ENCODE results near the gene WRAP73.
A peak's percentile ranks its signal among the peaks of the same experiment; 100 is the strongest.

WRAP73 gene

GRCh38 chr1:3609016-3609768 is 40.7 kb downstream of the WRAP73 start:
- no peak for DNase-seq

- no peak for DNase-seq
Measured at GRCh38 chr1:3608154-3608553, 41.7 kb downstream of the WRAP73 start.

GRCh38 chr1:3607703-3608065 is 42.2 kb downstream of the WRAP73 start:
- DNase-seq, result no peak

- no peak for DNase-seq
Measured at GRCh38 chr1:3606779-3607702, 42.9 kb downstream of the WRAP73 start.

- no peak for DNase-seq
Measured at GRCh38 chr1:3604997-3605823, 44.7 kb downstream of the WRAP73 start.

- no peak for DNase-seq
Measured at GRCh38 chr1:3604468-3604974, 45.4 kb downstream of the WRAP73 start.

- DNase-seq, result no peak
Measured at GRCh38 chr1:3603571-3604467, 46.1 kb downstream of the WRAP73 start.

GRCh38 chr1:3603156-3603555 is 46.7 kb downstream of the WRAP73 start:
- DNase-seq, result no peak

GRCh38 chr1:3602375-3602774 is 47.5 kb downstream of the WRAP73 start:
- DNase-seq, result no peak

GRCh38 chr1:3601743-3602142 is 48.2 kb downstream of the WRAP73 start:
- no peak for DNase-seq

- DNase-seq, result no peak
Measured at GRCh38 chr1:3600354-3600753, 49.5 kb downstream of the WRAP73 start.

- no peak for DNase-seq
Measured at GRCh38 chr1:3599816-3600215, 50.1 kb downstream of the WRAP73 start.

- DNase-seq, result no peak
Measured at GRCh38 chr1:3599286-3599811, 50.6 kb downstream of the WRAP73 start.

GRCh38 chr1:3598522-3599285 is 51.2 kb downstream of the WRAP73 start:
- no peak for DNase-seq

- no peak for DNase-seq
Measured at GRCh38 chr1:3598051-3598491, 51.8 kb downstream of the WRAP73 start.

GRCh38 chr1:3597599-3597964 is 52.3 kb downstream of the WRAP73 start:
- peak; percentile 14 for DNase-seq

- DNase-seq, result no peak
Measured at GRCh38 chr1:3596663-3597598, 53.0 kb downstream of the WRAP73 start.

GRCh38 chr1:3595949-3596348 is 54.0 kb downstream of the WRAP73 start:
- no peak for DNase-seq

GRCh38 chr1:3594706-3595377 is 55.1 kb downstream of the WRAP73 start:
- DNase-seq, result no peak
